ENCODE measurements around the gene CEPT1.
"Not testable (repeated sequence)": the region's sequence is repeated elsewhere in the genome, so short reads cannot be mapped to it uniquely, and the experiment has no call there.

The CEPT1 gene

DNA sequence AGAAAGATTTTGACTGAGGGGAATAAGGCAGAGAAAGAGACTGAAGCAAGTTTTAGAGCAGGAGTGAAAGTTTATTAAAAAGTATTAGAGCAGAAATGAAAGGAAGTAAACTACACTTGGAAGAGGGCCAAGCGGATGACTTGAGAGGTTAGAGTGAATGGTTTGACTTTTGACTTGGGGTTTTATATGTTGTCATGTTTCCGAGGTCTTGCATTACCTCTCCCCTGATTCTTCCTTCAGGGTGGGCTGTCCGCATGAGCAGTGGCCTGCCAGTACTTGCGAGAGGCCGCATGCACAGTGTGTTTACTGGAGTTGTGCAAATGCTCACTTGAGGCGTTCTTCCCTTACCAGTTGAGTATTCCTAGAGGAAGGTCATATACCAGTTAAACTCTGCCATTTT is 73.4 kb downstream of the CEPT1 start:
- DNase-seq, result no peak

DNA sequence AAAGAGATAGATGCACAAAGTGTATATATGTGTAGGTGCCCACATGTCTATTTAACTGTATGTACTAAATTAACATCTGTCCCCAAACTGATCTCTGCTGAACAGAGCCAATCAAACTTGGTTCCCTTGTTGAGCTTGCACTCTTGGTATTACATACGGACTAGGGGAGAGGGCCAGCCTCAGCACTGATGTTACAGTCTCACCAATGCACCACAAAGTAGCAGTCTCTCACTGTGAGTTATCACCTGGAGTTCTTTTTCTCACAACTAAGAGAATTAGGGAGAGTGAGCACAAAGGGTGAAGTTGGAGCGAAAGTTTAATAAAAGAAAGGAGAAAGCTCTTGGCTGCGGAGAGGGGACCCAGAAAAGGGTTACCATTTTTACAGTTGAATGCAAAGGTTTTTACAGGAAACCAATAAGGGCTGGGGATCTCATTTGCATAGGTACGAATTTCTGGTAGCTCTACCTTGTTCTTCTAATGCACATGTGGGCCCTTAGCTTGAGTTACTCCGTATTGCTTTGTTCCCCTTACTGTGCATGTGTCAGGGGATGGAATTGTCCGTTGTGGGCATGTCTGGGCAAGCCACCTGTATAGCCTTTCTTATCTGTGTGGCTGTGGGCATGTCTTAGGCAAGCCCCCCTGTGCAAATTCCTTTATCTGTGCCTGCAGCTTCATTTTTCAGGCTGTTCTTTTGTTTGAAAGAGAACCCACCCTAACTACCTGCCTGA is 74.2 kb downstream of the CEPT1 start:
- no peak for DNase-seq

DNA sequence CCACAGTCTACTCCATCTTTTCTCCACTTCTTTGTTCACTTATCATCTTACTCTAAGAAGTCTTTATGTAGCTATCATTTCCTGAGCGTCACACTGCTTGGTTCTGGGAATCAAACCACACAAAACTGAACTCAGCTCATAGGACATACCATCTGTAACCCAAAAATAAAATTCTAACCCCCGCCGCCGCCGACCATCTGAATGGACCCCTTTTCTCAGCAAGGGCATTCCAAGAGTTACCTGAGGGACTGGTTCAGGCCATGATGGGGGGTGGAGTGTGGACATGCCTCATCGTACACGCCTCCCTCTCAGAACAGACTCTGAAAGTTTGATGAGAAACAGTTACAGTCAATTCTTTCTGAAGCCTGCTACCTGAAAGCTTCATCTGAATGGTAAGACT is 74.9 kb downstream of the CEPT1 start:
- DNase-seq, result peak; percentile 33

DNA sequence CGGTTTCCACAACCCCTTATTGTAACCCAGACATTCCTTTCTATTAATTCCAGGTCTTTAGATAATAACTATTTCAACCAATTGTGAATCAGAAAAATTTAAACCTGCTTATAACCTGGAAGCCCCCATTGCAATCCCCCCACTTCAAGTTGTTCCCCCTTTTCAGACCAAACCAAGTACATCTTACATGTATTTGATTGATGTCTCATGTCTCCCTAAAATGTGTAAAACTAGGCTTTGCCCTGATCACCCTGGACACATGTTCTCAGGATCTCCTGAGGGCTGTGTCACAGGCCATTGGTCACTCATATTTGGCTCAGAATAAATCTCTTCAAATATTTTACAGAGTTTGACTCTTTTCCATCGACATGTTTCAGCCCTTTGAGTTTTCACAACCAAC is 75.3 kb downstream of the CEPT1 start:
- not testable (repeated sequence) for DNase-seq

DNA sequence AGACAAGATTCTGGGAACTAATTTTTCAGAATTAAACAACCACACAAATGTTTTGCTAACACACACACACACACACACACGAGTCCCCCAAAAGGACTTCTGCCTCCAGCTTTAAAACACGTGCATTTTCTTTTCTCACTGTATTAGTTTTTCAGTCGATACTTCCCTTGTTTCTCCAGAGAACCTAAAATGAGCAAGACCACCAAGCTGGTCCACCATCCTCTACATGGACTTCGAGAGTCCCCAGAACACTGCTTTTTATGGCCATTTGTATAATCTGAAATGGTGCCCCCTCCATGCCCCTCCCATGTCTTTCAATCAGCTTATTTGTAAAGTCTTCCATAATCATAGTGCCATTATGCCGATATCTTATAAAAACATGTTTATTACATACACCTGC is 76.7 kb downstream of the CEPT1 start:
- no peak for DNase-seq

DNA sequence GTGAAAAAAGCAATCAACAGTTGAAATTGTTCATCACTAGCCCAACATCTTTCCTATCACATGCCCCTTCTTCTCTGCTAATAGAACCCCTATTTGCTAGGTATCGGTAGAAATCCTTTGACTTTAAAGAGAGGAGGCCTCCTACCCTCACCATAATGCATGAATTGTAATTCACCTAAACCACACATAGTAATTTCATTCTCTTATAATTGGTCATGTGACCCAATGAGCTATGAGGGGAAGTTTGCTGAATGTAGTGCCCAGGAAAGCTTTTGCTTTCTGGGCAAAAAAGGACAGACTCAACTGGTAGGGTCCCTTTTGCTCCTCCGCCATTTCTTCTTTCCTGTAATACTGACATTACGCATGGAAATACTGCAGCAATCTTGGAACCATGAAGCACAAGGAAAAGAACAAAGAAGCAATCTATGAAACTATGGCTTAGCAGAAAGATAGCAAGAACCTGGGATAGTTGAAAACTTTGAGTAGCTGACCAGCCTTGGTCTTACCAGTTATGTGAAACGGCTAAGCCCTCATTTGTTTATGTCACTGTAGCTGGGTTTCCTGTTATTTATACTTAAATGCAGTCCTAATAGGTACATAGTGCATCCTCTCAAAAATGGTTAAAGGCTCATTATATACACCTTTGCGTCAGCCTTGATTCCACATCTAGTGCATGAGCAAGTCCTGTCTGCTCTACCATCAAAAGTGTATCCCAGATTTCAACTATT is 77.3 kb downstream of the CEPT1 start:
- DNase-seq, result no peak

DNA sequence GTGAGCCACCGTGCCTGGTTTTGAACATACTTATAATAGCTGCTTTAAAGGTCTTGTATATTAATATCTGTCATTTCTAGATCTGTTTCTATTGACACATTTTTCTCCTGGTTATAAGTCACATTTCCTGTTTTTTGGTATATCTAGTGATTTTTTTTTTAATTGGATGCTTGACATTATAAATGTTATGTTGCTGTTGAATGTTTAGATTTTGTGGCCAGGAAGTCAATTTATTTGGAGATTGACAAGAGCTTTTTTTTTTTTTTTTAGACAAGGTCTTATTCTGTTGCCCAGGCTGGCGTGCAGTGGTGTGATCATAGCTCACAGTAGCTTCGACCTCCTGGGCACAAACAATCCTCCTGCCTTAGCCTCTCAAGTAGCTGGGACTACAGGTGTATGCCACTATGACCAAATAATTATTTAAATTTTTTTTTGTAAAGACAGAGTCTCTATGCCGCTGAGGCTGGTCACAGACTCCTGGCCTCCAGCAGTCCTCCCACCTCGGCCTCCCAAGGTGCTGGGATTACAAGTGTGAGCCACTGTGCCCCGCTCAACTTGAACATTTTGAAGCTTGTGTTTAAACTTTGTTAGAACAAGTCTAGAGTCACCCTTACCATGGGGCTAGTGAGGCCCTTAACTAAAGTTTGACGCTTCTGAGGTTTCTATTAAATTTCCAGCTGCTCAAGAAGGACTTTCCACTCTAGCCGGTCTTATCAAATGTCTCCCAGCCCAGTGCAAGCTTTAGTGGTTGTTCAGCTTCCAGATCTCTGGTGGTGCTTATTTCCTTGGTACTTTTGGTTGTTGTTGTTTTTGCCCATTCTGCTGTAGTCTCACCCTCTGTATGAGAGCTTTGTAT is 78.9 kb downstream of the CEPT1 start:
- DNase-seq, result no peak

DNA sequence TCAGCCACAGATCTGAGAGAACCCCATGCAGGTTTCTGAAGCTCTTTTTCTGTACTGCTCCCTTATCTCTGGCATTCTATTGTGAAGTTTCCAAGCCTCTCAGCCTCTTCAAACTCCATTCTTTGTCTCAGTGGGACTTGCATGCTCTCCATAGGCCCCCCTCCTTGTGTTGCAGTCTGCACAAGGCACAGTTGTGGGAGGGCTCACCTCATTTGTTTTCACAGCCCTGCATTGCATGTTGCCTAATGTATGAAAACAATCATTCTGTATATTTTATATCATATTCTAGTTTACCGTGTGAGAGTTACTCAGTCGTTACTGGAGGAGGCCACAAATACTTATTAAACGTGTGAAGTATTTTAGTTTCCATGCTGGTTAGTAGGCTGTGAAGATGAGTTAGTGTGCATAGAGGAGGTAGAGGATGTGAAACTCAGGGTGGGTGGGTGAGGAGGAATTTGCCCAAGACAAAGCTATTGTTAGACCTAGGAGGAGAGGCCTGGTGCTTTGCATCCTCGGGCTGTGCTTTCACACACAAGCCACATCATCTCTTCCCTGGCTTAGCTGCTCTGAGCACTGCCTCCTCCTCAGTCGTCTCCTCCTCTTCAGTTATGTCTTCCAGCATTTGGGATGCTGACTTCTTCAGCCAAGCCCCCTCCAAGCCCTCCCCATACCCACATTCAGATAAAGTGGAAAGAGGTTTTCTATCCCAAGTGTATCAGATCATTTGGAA is 79.7 kb downstream of the CEPT1 start:
- peak; percentile 26 for DNase-seq

DNA sequence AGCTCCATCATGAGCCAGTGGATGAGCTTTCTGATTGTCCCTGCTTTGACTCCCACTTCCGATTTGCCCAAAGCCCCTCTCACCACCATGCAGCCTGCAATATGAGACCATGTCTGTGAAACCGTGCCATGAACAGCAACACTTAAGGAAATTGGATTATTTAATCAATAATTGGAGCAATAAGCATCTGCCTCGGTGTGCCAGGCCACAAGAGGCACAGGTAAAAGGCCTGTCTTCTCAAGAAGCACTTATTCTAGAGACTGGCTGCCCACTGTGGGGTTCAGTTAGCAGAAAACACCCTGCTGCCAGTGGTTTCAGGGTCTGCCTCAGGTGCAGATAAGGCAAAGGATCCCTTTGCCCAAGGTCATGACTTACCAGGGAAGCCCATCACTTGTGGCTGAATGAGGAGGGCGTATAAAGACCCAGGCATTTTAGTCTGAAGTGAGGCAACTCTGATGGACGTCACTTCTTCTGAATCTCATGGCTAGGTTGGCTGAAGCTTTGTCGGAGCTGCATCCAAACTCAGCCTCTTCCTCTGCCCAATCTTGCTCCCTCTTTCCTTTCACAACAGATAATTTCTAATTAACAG is 80.4 kb downstream of the CEPT1 start:
- no peak for DNase-seq

DNA sequence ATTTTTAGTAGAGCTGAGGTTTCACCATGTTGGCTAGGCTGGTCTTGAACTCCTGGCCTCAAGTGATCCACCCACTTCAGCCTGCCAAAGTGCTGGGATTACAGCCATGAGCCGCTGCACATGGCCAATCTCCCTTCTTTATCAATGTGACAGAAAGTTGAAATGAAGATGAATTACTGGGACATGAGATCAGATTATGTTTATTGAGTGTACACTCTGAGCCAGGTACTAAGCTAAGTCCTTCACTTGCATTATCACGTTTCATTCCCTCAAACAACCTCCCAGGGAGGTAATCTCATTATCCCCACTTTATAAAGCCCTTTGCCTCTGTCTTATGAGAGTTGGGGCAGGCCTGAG is 81.2 kb downstream of the CEPT1 start:
- DNase-seq, result no peak

DNA sequence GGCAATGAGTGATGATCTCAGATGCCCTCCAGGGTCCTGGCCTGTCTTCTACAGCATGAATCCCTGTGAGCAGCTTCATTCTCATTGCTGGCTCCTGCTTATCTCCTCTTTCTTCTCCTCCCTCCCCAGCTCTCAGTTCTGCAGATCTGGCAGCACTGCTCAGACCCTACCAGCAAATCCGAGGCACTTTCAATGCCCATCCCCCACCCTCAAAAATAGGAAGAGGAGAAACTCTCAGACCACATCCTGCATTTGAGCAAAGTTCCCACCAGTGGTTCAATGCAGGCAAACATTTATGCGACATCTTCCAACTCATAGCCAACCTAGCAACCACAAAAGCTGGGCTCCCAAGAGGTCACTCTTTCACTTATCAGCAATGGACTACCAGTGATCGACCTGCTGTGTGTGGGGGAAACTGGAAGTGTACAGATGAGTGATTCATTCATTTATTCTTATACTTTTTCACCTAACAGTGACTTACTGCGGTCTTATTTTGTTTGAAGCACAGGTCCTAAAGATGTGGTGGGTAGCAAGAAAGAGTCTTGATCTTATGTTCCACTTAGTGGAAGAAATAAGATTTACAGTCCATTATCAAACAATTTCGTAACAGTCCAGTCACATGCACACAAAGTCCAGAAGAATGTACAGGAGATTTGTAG is 81.7 kb downstream of the CEPT1 start:
- DNase-seq, result peak; percentile 36

DNA sequence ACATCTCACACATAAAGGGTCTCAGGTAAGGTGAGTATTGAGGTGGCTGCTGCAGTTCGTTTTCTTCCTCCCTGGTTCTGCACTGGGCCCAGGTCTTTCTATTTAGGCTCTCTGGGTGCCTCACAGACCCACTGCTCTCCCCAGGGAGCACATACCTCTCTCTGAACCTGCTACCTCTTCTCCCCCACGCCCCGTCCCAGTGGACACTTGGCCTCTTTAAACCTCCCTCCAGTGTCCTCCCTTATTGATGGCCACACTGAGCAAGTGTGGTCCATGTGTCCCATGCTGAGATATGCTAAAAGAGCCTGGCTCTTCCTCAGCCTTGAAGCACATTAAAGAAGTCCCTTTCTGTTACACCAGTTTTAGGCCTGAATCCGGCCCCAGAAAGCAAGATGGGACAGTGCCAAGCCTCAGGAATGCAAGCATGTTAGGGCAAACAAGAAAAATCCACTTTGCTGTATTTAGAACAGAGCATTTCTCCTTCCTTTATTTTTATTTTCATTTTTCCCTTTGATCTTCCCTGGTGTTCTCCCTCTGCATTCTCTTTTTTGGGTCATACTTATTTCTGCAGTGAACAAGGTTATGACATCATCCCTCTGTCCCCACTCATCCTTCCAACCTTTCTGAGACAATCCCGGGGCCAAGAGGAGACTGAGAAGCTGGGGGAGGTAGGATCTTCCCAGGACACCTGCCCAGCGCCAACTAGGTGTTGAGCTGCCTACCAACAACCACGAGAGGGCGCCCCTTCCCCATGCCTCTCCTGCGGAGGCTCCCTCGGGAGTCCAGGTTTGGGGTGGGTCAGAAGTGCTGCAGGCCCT is 82.5 kb downstream of the CEPT1 start:
- DNase-seq, result peak; percentile 65

DNA sequence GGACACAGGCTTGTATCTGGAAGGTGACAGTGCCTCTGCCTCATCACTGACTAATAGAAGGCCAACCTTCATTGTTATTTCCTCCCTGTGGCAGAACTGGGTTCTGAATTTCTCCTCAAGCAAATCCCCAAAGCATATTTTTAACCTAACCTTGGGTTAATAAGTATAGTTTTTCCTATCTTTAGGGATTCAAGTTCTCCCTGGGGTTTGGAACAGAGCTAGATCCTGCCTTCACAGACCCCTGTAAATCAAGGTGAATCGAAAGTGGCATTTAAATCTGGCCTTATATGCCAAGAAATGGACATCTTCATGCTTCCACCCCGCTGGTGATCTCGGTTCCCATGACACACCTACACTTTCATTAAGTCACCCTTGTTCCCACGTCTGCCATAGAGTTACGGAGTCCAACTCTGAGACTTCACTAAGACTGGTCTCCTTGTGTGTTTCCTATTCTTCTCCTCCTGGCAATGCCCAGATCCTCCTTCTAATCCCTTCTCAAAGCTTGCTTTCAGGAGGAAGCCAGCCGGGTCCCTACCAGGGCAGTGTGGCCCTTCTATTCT is 83.2 kb downstream of the CEPT1 start:
- no peak for DNase-seq

DNA sequence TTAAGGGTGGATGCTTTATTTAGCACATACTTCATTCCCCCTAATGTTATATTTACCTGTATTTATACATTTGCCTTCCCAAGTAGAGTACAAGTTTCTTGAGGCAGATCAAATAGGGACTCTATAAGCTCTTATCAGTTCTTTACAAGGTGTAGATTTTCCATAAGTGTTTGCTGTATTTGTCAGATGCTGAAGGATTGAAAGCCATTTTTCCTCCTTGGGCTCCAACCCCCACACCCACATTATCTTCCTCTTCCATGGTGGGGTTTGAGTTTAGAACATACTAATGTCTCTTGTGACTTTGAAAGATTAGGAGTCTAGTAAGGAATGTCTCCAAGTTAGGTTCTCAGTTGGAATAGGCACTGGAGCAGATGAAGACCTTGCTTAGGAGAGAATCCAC is 85.1 kb downstream of the CEPT1 start:
- no peak for DNase-seq

DNA sequence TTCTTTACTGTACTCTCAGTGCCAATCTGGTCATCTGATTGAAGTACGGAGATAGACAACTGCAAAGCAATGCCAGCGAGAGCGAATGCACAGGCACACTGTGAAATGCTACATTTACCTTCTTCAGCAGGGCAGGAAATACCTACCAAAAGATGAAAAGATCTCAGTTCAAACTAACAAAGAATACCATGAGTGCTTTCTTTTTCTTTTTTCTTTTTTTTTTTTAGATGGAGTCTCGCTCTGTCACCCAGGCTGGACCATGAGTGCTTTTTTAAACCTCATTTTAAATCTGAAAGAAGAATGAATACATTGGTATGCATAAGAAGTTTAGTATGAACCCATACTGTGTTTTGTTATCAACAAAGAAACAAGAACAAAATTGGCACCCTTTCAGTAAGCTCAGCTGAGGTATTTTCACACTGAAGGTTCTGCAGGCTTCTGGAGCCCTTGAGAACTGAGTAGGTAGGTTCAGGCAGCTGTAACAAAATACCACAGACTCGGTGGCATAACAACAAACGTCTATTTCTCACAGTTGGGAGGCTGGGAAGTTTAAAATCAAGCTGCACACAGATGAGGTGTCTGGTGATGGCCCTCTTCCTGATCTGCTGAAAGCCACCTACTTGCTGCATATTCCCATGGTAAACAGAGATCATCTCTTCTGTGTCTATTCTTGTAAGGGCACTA is 85.8 kb downstream of the CEPT1 start:
- DNase-seq, result no peak

DNA sequence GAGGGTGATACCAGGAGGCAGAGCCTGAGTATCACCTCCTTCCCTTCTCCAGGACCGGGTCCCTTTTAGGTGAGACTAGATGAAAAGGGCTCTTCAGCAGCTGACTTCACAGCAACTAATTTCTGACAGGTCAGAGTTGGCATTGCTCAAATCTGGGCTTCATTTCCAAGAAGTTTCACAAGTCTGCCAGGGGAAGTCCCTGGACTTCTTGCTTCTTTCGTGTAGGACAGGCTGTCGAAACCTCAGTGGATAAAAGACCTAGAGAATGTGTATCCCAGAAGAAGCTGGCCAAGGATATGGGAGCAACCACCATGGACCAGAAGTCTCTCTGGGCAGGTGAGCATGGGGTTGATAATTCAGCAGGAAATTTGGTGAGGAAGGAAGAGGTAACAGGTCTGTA is 87.4 kb downstream of the CEPT1 start, which contains the start of gene CHI3L2:
Gene CHI3L2 (plus strand): TSS at position 280 of the 400 bp plus-strand sequence. CDS start 17 bp downstream, at position 297.
- no peak for DNase-seq

DNA sequence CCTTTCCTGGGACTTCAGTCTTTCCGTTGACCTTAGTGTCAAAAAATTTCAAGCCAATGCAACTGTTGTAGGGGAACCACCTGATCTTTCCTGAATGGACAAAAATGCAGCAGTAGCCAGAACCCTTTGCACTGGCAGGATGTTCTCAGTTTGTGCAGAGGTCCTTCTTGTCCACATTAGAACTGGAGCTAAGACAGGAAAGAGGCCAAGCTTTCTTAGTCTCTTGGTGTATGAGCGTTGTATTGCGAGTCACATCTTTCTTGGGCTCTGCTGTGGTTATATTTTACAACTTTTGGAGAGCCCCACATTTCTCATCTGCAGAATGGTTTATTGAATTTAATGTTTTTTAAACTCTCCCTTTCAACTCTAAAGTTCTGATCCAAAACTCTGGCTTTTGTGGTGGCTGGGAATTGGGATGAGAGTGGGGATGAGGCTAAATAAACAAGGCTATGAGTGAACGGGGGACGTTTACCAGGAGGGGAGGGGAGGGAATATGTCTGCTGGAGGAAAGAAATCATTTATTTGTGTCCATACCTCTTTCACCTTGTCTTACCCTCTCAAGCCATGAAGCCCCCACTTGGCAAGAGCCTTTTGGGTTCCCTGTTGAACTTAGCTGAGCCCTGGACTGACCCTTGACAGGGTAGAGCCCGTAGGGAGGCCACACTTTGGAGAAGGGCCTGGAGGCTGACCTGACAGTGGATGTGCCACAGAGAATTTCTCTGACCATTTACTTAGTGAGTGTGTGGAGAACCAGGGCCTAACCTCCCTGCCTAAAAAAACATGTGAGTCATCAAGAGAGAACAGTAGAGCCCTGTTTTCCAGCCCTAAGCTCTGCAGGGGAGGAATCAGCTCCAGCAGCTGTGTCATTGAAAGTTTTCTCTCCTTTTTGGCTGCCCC is 88.1 kb downstream of the CEPT1 start:
- DNase-seq, result no peak

DNA sequence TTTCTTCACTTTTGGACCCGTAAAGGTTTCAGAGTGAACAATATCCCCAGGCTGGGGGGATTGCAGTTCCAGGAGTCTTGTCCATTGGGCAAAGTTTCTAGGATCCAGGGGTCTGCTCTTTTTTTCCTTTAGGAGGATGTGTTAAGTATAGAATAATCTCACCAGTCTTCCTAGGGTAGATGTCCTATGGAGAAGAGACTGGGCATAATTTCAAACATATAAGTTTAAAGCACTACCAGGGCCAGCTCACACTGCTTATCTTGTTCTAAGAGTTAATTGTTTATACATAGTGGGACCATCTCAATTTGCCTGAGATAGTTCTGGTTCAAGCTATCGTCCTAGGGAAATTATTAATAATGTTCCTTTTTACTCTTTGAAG is 88.7 kb downstream of the CEPT1 start:
- no peak for DNase-seq

DNA sequence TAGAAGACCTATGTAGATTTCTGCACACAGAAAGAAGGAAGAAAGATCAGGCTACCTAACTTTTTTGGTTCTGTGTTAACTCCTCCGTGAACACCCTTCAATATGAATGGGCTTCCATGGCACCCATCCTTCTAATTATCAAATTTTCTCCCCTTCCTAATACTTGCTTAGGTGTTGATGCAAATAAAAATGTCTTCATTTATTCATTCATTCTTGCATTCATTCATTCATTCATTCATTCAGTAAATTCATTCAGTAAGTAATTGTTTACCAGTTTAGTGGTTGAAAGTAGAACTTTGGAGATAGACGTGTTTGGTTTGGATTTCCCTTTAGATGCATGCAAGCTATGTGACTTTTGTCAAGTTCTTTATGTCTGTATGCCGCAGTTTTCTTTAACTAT is 92.1 kb downstream of the CEPT1 start:
- no peak for DNase-seq

Measured in CD4-positive, alpha-beta T cell treated with Interferon gamma for 1 hour (primary cell).